IMR-90 (cell line): ENCODE data around the gene CYSRT1. TPM values are rescaled to one million over a fixed set of nuclear protein-coding genes. Genes with fewer than 3 reads are reported as not detected.

Source experiments
- ATAC-seq: fragments of 200-7000 bp; cut with Tn5 transposase; 2 replicates; pipeline ENCODE4 v1.9.1; 2020; ENCODE audit warnings: low read depth, mild to moderate bottlenecking, moderate library complexity
- BruUV-seq: library from RNA; stranded (reverse); fragments of 400-500 nt; replicated peaks from 2 replicates; lab custom pipeline; 2021; lab: Mats Ljungman, UMichigan
- CTCF ChIA-PET: fragments of 300-600 bp; formaldehyde crosslinking; extraction: SDS; loops from one replicate; lab custom pipeline; 2021; ENCODE audit warnings: antibody characterized with exemption; lab: Yijun Ruan, JAX
- POLR2A ChIA-PET: fragments of 300-600 bp; sonication (Branson Sonifier 250); formaldehyde crosslinking; loops from one replicate; lab custom pipeline; 2022; ENCODE audit warnings: antibody characterized with exemption; ENCODE audit not compliant: unreplicated experiment; lab: Charles Lee
- DNase-seq: peaks from one replicate; pipeline ENCODE4 v3.0.0; 2013
- H2AFZ ChIP-seq: replicated peaks from 2 replicates; pipeline ENCODE3; 2013; ENCODE audit warnings: low read length, mild to moderate bottlenecking; ENCODE audit not compliant: poor library complexity
- H2AK5ac ChIP-seq: 2 replicates; pipeline ENCODE4 v1.6.1; 2013; ENCODE audit warnings: low read depth, low read length, inconsistent platforms
- H2AK9ac ChIP-seq: replicated peaks from 2 replicates; pipeline ENCODE3; 2013; ENCODE audit warnings: mild to moderate bottlenecking, low read depth, low read length, moderate library complexity; ENCODE audit not compliant: poor library complexity
- H2BK120ac ChIP-seq: 2 replicates; pipeline ENCODE4 v1.6.1; 2013; ENCODE audit warnings: low read depth, low read length, inconsistent platforms
- H2BK15ac ChIP-seq: 3 replicates; pipeline ENCODE4 v1.6.1; 2013; ENCODE audit warnings: low read depth, low read length, inconsistent platforms
- H2BK20ac ChIP-seq: 2 replicates; pipeline ENCODE4 v1.6.1; 2013; ENCODE audit warnings: low read depth, mild to moderate bottlenecking, inconsistent platforms, low read length, moderate library complexity
- H2BK5ac ChIP-seq: 2 replicates; pipeline ENCODE4 v1.6.1; 2013; ENCODE audit warnings: mild to moderate bottlenecking, low read depth, low read length, inconsistent platforms; ENCODE audit not compliant: poor library complexity, severe bottlenecking
- H3K14ac ChIP-seq: replicated peaks from 2 replicates; pipeline ENCODE4 v1.6.1; 2013; ENCODE audit warnings: low read depth, low read length, inconsistent platforms
- H3K18ac ChIP-seq: 2 replicates; pipeline ENCODE4 v1.6.1; 2013; ENCODE audit warnings: low read depth, low read length, control low read depth
- H3K23ac ChIP-seq: 2 replicates; pipeline ENCODE4 v1.6.1; 2013; ENCODE audit warnings: low read depth, low read length, inconsistent platforms
- H3K27ac ChIP-seq: 2 replicates; pipeline ENCODE4 v1.5.1; 2013; ENCODE audit warnings: mild to moderate bottlenecking, control low read depth, low read length; ENCODE audit not compliant: insufficient read depth
- H3K27me3 ChIP-seq: 2 replicates; pipeline ENCODE4 v1.6.1; 2013; ENCODE audit warnings: low read length; ENCODE audit not compliant: control insufficient read depth, insufficient read depth
- H3K36me3 ChIP-seq: 2 replicates; pipeline ENCODE4 v1.6.1; 2013; ENCODE audit warnings: low read length, mixed read lengths; ENCODE audit not compliant: control insufficient read depth, insufficient read depth
- H3K4ac ChIP-seq: 2 replicates; pipeline ENCODE4 v1.6.1; 2013; ENCODE audit warnings: low read depth, low read length, inconsistent platforms
- H3K4me1 ChIP-seq: 2 replicates; pipeline ENCODE4 v1.6.1; 2013; ENCODE audit warnings: low read length, mixed read lengths; ENCODE audit not compliant: control insufficient read depth, insufficient read depth
- H3K4me2 ChIP-seq: 2 replicates; pipeline ENCODE4 v1.6.1; 2013; ENCODE audit warnings: low read depth, mild to moderate bottlenecking, control low read depth, low read length, moderate library complexity
- H3K4me3 ChIP-seq: 2 replicates; pipeline ENCODE4 v1.5.1; 2013; ENCODE audit warnings: low read depth, mild to moderate bottlenecking, control low read depth, low read length, moderate library complexity; ENCODE audit not compliant: insufficient read depth
- H3K56ac ChIP-seq: 2 replicates; pipeline ENCODE4 v1.6.1; 2013; ENCODE audit warnings: low read length, inconsistent platforms; ENCODE audit not compliant: insufficient read depth; ENCODE audit errors: extremely low read depth
- H3K79me1 ChIP-seq, 2 experiments: 2 replicates each; pipeline ENCODE4 v1.6.1; 2013; ENCODE audit warnings: low read length in 2 of 2, inconsistent platforms in 1 of 2, low read depth in 1 of 2
- H3K9ac ChIP-seq: 2 replicates; pipeline ENCODE4 v1.6.1; 2013; ENCODE audit warnings: low read depth, low read length, control low read depth
- H3K9me1 ChIP-seq: 2 replicates; pipeline ENCODE4 v1.6.1; 2013; ENCODE audit warnings: low read length, inconsistent platforms; ENCODE audit not compliant: insufficient read depth
- H3K9me3 ChIP-seq: 2 replicates; pipeline ENCODE4 v1.6.1; 2013; ENCODE audit warnings: low read length; ENCODE audit not compliant: control insufficient read depth, insufficient read depth
- H4K20me1 ChIP-seq: 2 replicates; pipeline ENCODE4 v1.6.1; 2013; ENCODE audit warnings: low read length, inconsistent platforms; ENCODE audit not compliant: insufficient read depth
- H4K5ac ChIP-seq: 2 replicates; pipeline ENCODE4 v1.6.1; 2013; ENCODE audit warnings: mild to moderate bottlenecking, low read depth, low read length, control low read depth
- H4K8ac ChIP-seq, 2 experiments: 2 replicates each; pipeline ENCODE4 v1.6.1; 2013; ENCODE audit warnings: low read depth in 2 of 2, low read length in 2 of 2, control low read depth in 1 of 2, inconsistent platforms in 1 of 2
- H4K91ac ChIP-seq: 2 replicates; pipeline ENCODE4 v1.6.1; 2013; ENCODE audit warnings: low read depth, low read length, inconsistent platforms; ENCODE audit not compliant: insufficient read depth
- CEBPB ChIP-seq: IDR thresholded peaks from 2 replicates; pipeline ENCODE4 v1.6.1; 2012; ENCODE audit warnings: low read depth, low read length, improper control_type of control experiment
- RFX5 ChIP-seq: IDR thresholded peaks from 2 replicates; pipeline ENCODE4 v1.8.0; 2012; ENCODE audit warnings: low read depth, mild to moderate bottlenecking, low read length, moderate library complexity
- WGBS, 2 experiments: methylation state at CpG; one replicate each; pipeline versions ENCODE4 v1.1.5 to v1.1.7; 2013; ENCODE audit warnings: missing lambda C conversion rate in 2 of 2; ENCODE audit not compliant: insufficient read length in 1 of 2; ENCODE audit errors: extremely low coverage in 2 of 2; 5-methylcytosine and 5-hydroxymethylcytosine counted together
- dilution Hi-C: fragments of 300-500 bp; cut with HindIII; formaldehyde crosslinking; loops from one replicate; pipeline ENCODE4 v1.14.3; 2018; ENCODE audit warnings: low sequenced_read_pairs; ENCODE audit not compliant: unreplicated experiment
- in situ Hi-C: fragments of 300-500 bp; cut with MboI; formaldehyde crosslinking; loops from 3 replicates; pipeline ENCODE4 v1.14.3; 2019; ENCODE audit warnings: low sequenced_read_pairs, inconsistent platforms, mixed read lengths
- intact Hi-C: fragments of 100-400 bp; cut with micrococcal nuclease; formaldehyde crosslinking; loops from 2 replicates; pipeline ENCODE4 v1.10.0; 2022
- polyA plus RNA-seq, 3 experiments: library from polyadenylated mRNA; depleted of rRNA; stranded (reverse); fragments of >200 nt; gene quantifications; 2 replicates each; pipeline ENCODE4 v1.2.3, GENCODE V29; 2012; ENCODE audit warnings: low replicate concordance in 1 of 3
- total RNA-seq: library from RNA; depleted of rRNA; stranded (reverse); fragments of >200 nt; gene quantifications from 2 replicates; pipeline ENCODE4 v1.2.3, GENCODE V29; 2012

CYSRT1 gene
- total and polyA plus RNA-seq, 2 of the 4 experiments (the other 2 are of a cell fraction) = 0.18 to 0.84 TPM

DNA sequence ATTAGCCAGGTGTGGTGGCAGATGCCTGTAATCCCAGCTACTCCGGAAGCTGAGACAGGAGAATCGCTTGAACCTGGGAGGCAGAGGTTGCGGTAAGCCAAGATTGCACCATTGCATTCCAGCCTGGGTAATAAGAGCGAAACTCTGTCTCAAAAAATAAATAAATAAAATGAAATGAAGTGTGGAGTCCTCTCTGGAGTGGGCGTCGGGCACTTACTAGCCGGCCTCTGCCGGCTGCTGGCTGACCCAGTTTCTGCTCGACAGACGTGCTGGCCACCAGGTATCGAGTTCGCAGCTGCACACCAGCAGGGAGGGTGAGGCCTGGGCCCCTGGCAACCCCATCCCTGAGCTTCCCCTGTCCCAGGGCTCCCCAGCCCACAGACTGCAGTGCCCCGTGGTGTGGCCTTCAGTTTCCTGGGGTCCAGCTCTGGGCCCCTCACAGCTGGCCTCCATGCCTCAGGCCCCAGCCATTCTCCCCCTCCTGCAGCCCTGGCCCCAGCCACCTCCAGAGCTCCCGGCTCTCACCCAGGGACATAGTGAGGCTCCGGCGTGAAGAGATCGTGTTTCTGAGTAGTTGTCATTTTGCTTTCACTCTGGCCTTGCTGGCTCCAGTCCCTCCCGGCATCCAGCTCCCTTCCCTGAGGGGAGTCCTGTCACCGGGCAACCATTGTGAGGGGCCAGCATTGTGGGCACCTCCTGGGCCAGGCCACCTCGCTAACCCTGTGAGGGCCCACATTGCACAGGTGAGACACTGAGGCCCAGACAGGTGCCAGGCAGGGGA, 22.4 kb downstream of the CYSRT1 start:
- H3K36me3 ChIP-seq = peaks cover 14% of the 10 kb centered on the region
- H3K9me1 ChIP-seq = peaks cover 4% of the 10 kb centered on the region
- no peak overlapping the region for H4K91ac ChIP-seq
- in situ Hi-C loops = no loop called here
- H3K27me3 ChIP-seq = no peaks in the 10 kb centered on the region
- dilution Hi-C loops = no loop called here
- H3K4me2 ChIP-seq = no peak overlapping the region
- WGBS, 2 experiments = 25% methylated on average over 2 of the region's 20 CpGs; no CpG with 5 or more reads in 1 of the 2 experiments
- H3K4me1 ChIP-seq = peaks cover 5% of the 10 kb centered on the region; the same call in 1 of the 2 replicates
- no peaks in the 10 kb centered on the region for H3K9me3 ChIP-seq
- POLR2A ChIA-PET = no interaction called here
- H4K20me1 ChIP-seq = peaks cover 24% of the 10 kb centered on the region
- no peak overlapping the region for H3K27ac ChIP-seq
- H3K79me1 ChIP-seq = peaks cover 3 to 22% of the 10 kb centered on the region in 2 experiments; a peak in 3 of 4 replicates
- H2BK120ac ChIP-seq = no peak overlapping the region
- no peak overlapping the region for H2BK20ac ChIP-seq
- no peak overlapping the region for H2BK15ac ChIP-seq
- peak overlapping the region; percentile 58 for H2AK9ac ChIP-seq
- no peak overlapping the region for H3K9ac ChIP-seq
- H2AFZ ChIP-seq = no peak overlapping the region
- H3K14ac ChIP-seq = no peak overlapping the region
- TF ChIP-seq RFX5 (no peak), CEBPB (0 out of 2 replicates have a peak, but pooled peaks have one; percentile 3)
- H3K18ac ChIP-seq = no peak overlapping the region
- no peak overlapping the region for H4K8ac ChIP-seq
- H2BK5ac ChIP-seq = no peak overlapping the region
- H3K4me3 ChIP-seq = no peak overlapping the region
- H3K23ac ChIP-seq = no peak overlapping the region
- no TSS peak for BruUV-seq
- no peak overlapping the region for H4K5ac ChIP-seq
- DNase-seq (no peak), ATAC-seq (peak; percentile 22)
- no peak overlapping the region for H2AK5ac ChIP-seq
- no peak overlapping the region for H3K4ac ChIP-seq
- CTCF ChIA-PET = interaction anchor here (0.6 kb wide), 1 partner anchor 187 kb away, joined by 3 read pairs; no protein-coding TSS in a partner anchor
- intact Hi-C loops = no loop called here
- no peak overlapping the region for H3K56ac ChIP-seq
